IMR-90 (cell line): Measurements from ENCODE around the gene PIEZO2.
"Not testable (repeated sequence)": the region's sequence is repeated elsewhere in the genome, so short reads cannot be mapped to it uniquely, and the experiment has no call there.

Source experiments
- BHLHE40 ChIP-seq: fragments of 150-350 bp; IDR thresholded peaks from 2 replicates; pipeline ENCODE4 v1.6.1; 2016; ENCODE audit warnings: mild to moderate bottlenecking, low read depth, low read length
- CHD1 ChIP-seq: IDR thresholded peaks from 2 replicates; pipeline ENCODE4 v1.6.1; 2012; ENCODE audit warnings: low read depth, low read length, improper control_type of control experiment
- MAFK ChIP-seq: IDR thresholded peaks from 2 replicates; pipeline ENCODE4 v1.6.1; 2012; ENCODE audit warnings: low read depth, low read length, improper control_type of control experiment
- MAZ ChIP-seq: IDR thresholded peaks from 2 replicates; pipeline ENCODE4 v1.6.1; 2012; ENCODE audit warnings: low read depth, mild to moderate bottlenecking, low read length, improper control_type of control experiment, moderate library complexity, borderline replicate concordance
- MXI1 ChIP-seq: IDR thresholded peaks from 2 replicates; pipeline ENCODE4 v1.6.1; 2012; ENCODE audit warnings: low read depth, mild to moderate bottlenecking, low read length, moderate library complexity, borderline replicate concordance
- NFE2L2 ChIP-seq: fragments of 150-350 bp; IDR thresholded peaks from 2 replicates; pipeline ENCODE4 v1.6.1; 2016; ENCODE audit warnings: low read depth, mild to moderate bottlenecking, low read length
- POLR2A ChIP-seq: IDR thresholded peaks from 2 replicates; pipeline ENCODE4 v1.6.1; 2012; ENCODE audit warnings: mild to moderate bottlenecking, low read depth, low read length
- RAD21 ChIP-seq: IDR thresholded peaks from 2 replicates; pipeline ENCODE4 v1.6.1; 2012; ENCODE audit warnings: low read length, improper control_type of control experiment
- RCOR1 ChIP-seq: IDR thresholded peaks from 2 replicates; pipeline ENCODE4 v1.6.1; 2012; ENCODE audit warnings: mild to moderate bottlenecking, low read length, improper control_type of control experiment; ENCODE audit not compliant: insufficient replicate concordance
- TF ChIP-seq, protein P1 (sequence below): conservative IDR thresholded peaks from 2 replicates; pipeline ENCODE4 v1.5.1; 2012; ENCODE audit warnings: mild to moderate bottlenecking, low read depth, low read length, improper control_type of control experiment
- TF ChIP-seq, protein P2 (sequence below): fragments of 150-350 bp; IDR thresholded peaks from 2 replicates; pipeline ENCODE4 v1.6.1; 2016; ENCODE audit warnings: low read depth, mild to moderate bottlenecking, low read length, moderate library complexity, borderline replicate concordance

DNA sequence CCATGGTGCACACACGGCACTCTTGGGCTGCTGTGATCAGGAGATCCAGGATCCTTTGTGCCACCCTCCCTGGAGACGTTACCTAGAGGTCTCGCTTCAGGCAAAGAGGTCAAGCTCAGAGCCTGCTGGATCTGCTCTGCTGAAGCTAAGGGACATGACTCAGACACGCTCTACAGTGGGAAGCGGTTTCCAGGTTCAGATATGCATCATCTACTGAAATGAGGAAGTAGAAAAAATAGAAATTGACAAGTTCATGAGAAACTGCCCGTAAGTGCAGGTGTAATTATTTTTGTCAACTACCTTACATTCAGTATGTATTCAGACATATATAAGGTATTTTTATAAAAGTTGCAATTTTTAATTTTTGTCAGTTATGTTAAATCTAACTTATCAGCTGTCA is 520.3 kb downstream of the PIEZO2 start:
- TF ChIP-seq, protein P1, sequence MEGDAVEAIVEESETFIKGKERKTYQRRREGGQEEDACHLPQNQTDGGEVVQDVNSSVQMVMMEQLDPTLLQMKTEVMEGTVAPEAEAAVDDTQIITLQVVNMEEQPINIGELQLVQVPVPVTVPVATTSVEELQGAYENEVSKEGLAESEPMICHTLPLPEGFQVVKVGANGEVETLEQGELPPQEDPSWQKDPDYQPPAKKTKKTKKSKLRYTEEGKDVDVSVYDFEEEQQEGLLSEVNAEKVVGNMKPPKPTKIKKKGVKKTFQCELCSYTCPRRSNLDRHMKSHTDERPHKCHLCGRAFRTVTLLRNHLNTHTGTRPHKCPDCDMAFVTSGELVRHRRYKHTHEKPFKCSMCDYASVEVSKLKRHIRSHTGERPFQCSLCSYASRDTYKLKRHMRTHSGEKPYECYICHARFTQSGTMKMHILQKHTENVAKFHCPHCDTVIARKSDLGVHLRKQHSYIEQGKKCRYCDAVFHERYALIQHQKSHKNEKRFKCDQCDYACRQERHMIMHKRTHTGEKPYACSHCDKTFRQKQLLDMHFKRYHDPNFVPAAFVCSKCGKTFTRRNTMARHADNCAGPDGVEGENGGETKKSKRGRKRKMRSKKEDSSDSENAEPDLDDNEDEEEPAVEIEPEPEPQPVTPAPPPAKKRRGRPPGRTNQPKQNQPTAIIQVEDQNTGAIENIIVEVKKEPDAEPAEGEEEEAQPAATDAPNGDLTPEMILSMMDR: not testable (repeated sequence)
- TF ChIP-seq NFE2L2, MXI1, MAZ, RCOR1, POLR2A, BHLHE40, RAD21, MAFK, CHD1: not testable (repeated sequence)
- TF ChIP-seq, protein P2, sequence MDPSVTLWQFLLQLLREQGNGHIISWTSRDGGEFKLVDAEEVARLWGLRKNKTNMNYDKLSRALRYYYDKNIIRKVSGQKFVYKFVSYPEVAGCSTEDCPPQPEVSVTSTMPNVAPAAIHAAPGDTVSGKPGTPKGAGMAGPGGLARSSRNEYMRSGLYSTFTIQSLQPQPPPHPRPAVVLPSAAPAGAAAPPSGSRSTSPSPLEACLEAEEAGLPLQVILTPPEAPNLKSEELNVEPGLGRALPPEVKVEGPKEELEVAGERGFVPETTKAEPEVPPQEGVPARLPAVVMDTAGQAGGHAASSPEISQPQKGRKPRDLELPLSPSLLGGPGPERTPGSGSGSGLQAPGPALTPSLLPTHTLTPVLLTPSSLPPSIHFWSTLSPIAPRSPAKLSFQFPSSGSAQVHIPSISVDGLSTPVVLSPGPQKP: not testable (repeated sequence)
